ENCODE results near the gene TCTN3. TPM values are rescaled to one million over a fixed set of nuclear protein-coding genes. Genes with fewer than 3 reads are reported as not detected.
A peak's percentile ranks its signal among the peaks of the same experiment; 100 is the strongest.

Gene TCTN3, protein sequence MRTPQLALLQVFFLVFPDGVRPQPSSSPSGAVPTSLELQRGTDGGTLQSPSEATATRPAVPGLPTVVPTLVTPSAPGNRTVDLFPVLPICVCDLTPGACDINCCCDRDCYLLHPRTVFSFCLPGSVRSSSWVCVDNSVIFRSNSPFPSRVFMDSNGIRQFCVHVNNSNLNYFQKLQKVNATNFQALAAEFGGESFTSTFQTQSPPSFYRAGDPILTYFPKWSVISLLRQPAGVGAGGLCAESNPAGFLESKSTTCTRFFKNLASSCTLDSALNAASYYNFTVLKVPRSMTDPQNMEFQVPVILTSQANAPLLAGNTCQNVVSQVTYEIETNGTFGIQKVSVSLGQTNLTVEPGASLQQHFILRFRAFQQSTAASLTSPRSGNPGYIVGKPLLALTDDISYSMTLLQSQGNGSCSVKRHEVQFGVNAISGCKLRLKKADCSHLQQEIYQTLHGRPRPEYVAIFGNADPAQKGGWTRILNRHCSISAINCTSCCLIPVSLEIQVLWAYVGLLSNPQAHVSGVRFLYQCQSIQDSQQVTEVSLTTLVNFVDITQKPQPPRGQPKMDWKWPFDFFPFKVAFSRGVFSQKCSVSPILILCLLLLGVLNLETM
- total RNA-seq (40.4 and 42.9 TPM in 2 replicates), polyA plus RNA-seq (52.6 and 55.9 TPM in 2 replicates), polyA minus RNA-seq (42.8 and 56.7 TPM in 2 replicates), Bru-seq, nascent RNA (percentile 73 among the genes with signal in this experiment), BruChase-seq, experiment 1, labeled RNA remaining after a 6-hour chase (percentile 71 among the genes with signal in this experiment), BruChase-seq, experiment 2, labeled RNA remaining after a 2-hour chase (percentile 70 among the genes with signal in this experiment)
- polyA plus RNA-seq (2011; cell fraction: cytosol; rRNA removed), result 35.6 and 40.1 TPM in 2 replicates
- polyA plus RNA-seq (2011; cell fraction: nucleus; rRNA removed), result 28.6 and 32.8 TPM in 2 replicates
- polyA plus RNA-seq (2012), result 49.5 and 49.7 TPM in 2 replicates
- polyA minus RNA-seq (2011; cell fraction: cytosol; rRNA and poly(A)+ RNA removed), result 29.0 TPM
- 26.6 and 28.6 TPM in 2 replicates for polyA minus RNA-seq (2011; cell fraction: nucleus; rRNA and poly(A)+ RNA removed)
- long read RNA-seq, transcript TCTN3-202 (10 exons, 1,464 nt), result minor isoform, 7 of 165 reads
- long read RNA-seq, transcript TCTN3-207 (14 exons, 2,739 nt), result major isoform, 114 of 165 reads
- long read RNA-seq, partial matches to known transcripts, result 6 of 165 reads
- long read RNA-seq, other reads (novel, unspliced or antisense), result 38 of 165 reads

DNA sequence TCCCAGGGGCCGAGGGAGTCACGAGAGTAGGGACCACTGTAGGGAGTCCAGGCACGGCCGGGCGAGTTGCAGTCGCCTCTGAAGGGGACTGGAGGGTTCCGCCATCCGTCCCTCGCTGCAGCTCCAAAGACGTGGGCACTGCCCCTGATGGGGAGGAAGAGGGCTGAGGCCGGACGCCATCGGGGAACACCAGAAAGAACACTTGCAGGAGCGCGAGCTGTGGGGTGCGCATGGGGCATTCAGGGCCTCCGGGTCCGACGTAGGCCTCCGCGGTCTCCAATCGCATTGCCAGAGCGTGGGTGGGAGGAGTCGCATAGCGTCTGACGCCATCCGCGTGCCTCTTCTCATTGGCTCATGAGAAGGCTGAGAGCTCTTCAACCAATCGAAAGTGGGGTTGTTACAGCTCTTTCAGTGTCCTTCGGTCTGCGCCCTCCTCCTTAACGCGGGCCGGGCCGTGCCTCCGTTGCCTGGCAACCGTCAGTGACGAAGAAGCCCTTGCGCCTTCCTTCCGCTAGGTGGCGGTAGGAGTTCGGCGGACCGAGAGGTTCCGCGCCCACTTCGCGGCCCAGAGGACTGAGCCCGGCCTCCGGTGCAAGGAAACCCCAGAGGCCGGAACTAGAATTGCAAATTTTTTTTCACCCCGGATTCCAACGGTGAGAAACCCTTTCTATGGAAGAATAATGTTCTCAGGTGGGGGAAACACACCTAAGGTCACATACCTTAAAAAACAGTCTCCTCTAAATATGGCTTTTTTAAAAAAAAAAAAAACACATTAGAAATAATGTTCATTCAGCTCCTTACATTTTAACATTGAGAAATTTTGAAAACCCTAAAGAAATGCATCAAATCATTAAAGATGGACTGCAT is at the start of gene TCTN3:
Gene TCTN3 (minus strand): TSS at position 260 of the 867 bp plus-strand sequence. CDS start 28 bp downstream, at position 232.
- CTCF ChIA-PET, result interaction anchor here (0.5 to 7.4 kb wide), 99 partner anchors 10 to 680 kb away, joined by 3 to 758 read pairs (median 6); partner anchors contain the start of genes ALDH18A1, CC2D2B, CCNJ and ENTPD1
- dilution Hi-C loops (cut with MboI; ENCODE audit: extremely low pct_ligation_motif_present, low sequenced_read_pairs) (no loop called here), intact Hi-C loops (cut with micrococcal nuclease) (loop anchor here (1.0 to 2.0 kb wide), 12 partner anchors 35 to 323 kb away; partner anchors contain the start of genes ALDH18A1, CC2D2B and ENTPD1)
- Histone ChIP-seq H3K36me3 (ENCODE audit: control insufficient read depth in 2 of 2, extremely low read depth in 1 of 2, insufficient read depth in 2 of 2, low read length in 2 of 2) (peaks cover 0 to 2% of the 10 kb centered on the region in 2 experiments), H3K9me3 (replicated peaks; ENCODE audit: control insufficient read depth, insufficient read depth, low read length) (no peaks in the 10 kb centered on the region), H3K4me3 (replicated peaks in 1 of 3; ENCODE audit: insufficient read depth in 1 of 3, low read depth in 1 of 3, low read length in 3 of 3) (peak within 1 kb of the TSS; percentile 48 to 83 (median 68)), H3K9ac (replicated peaks; ENCODE audit: extremely low read depth, insufficient read depth, low read length) (peak within 1 kb of the TSS; percentile 65), H3K27me3 (ENCODE audit: control insufficient read depth in 2 of 2, insufficient read depth in 2 of 2, low read length in 2 of 2) (no peaks in the 10 kb centered on the region), H3K79me2 (ENCODE audit: control insufficient read depth, insufficient read depth, low read length) (peaks cover 9% of the 10 kb centered on the region), H3K9me1 (replicated peaks; ENCODE audit: control insufficient read depth, extremely low read depth, insufficient read depth, low read length) (no peaks in the 10 kb centered on the region), H2AFZ (ENCODE audit: low read depth, low read length) (peak within 1 kb of the TSS; percentile 87), H4K20me1 (replicated peaks; ENCODE audit: control insufficient read depth, extremely low read depth, insufficient read depth, low read length) (no peaks in the 10 kb centered on the region), H3K27ac (ENCODE audit: insufficient read depth, low read depth, low read length) (peak within 1 kb of the TSS; percentile 26), H3K4me1 (ENCODE audit: control insufficient read depth, extremely low read depth, insufficient read depth, low read length) (peaks cover 13% of the 10 kb centered on the region), H3K4me2 (ENCODE audit: insufficient read depth, low read length) (peak within 1 kb of the TSS; percentile 92)
- no TSS peak for BruUV-seq (replicated peaks)
- TF ChIP-seq POLR2AphosphoS5 (IDR thresholded peaks at IDR 0.05; ENCODE audit: insufficient read depth, low read depth, low read length) (peak; percentile 71), EZH2 (IDR thresholded peaks at IDR 0.05; ENCODE audit: borderline replicate concordance, low read depth, low read length, severe bottlenecking) (no peak), GATA2 (IDR thresholded peaks at IDR 0.05; ENCODE audit: insufficient read depth, insufficient read length, low read depth, low read length) (no peak), MYC (IDR thresholded peaks at IDR 0.05; ENCODE audit: low read depth, low read length) (peak; percentile 33), MAX (IDR thresholded peaks at IDR 0.05; ENCODE audit: insufficient read depth, insufficient read length) (peak; percentile 53), FOS (IDR thresholded peaks at IDR 0.05; ENCODE audit: borderline replicate concordance, insufficient read depth, low read length) (peak; percentile 21), JUN (IDR thresholded peaks at IDR 0.05; ENCODE audit: borderline replicate concordance, insufficient read depth, insufficient read length, low read depth) (no peak), POLR2A (IDR thresholded peaks at IDR 0.05; ENCODE audit: low read depth, low read length) (peak; percentile 67)
- TF ChIP-seq, protein P1, sequence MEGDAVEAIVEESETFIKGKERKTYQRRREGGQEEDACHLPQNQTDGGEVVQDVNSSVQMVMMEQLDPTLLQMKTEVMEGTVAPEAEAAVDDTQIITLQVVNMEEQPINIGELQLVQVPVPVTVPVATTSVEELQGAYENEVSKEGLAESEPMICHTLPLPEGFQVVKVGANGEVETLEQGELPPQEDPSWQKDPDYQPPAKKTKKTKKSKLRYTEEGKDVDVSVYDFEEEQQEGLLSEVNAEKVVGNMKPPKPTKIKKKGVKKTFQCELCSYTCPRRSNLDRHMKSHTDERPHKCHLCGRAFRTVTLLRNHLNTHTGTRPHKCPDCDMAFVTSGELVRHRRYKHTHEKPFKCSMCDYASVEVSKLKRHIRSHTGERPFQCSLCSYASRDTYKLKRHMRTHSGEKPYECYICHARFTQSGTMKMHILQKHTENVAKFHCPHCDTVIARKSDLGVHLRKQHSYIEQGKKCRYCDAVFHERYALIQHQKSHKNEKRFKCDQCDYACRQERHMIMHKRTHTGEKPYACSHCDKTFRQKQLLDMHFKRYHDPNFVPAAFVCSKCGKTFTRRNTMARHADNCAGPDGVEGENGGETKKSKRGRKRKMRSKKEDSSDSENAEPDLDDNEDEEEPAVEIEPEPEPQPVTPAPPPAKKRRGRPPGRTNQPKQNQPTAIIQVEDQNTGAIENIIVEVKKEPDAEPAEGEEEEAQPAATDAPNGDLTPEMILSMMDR (IDR thresholded peaks at IDR 0.05; ENCODE audit: extremely low read depth in 1 of 2, insufficient read depth in 1 of 2, low read depth in 1 of 2, low read length in 2 of 2), result peak; percentile 99 to 100
- POLR2A ChIA-PET, result interaction anchor here (0.7 to 2.2 kb wide), 5 partner anchors 48 to 171 kb away, joined by 3 to 8 read pairs (median 5); no protein-coding TSS in a partner anchor
- DNase-seq (ENCODE audit: low read depth, low spot score) (peak; percentile 100), FAIRE-seq (peak; percentile 100)
